Measurements from ENCODE around the gene UBR2. TPM values are rescaled to one million over a fixed set of nuclear protein-coding genes. Genes with fewer than 3 reads are reported as not detected.

UBR2 gene
- total RNA-seq, 1 experiment from 2014 or later: 17.5 TPM

DNA sequence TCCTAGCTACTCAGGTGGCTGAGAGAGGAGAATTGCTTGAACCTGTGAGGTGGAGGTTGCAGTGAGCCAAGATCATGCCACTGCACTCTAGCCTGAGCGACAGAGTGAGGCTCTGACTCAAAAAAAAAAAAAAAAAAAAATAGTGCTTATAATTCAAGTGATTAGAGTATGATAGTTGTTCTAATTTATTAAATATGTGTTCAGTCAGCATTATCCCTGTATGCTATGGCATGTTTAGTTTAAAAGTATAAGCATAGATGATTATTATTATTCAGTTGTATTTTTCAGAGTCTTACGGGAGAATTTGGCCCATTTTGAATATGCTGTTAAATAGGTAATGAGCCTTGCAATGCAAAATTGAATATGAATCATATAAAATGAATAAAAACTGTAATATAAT, 64.8 kb downstream of the UBR2 start:
- no peaks in the 10 kb centered on the region for H3K27me3 ChIP-seq (replicated peaks; ENCODE audit: insufficient read depth, low read depth, low read length, poor library complexity)
- peaks cover 4% of the 10 kb centered on the region for H3K36me3 ChIP-seq (ENCODE audit: insufficient read depth, low read length, poor library complexity, severe bottlenecking)
- no TSS peak for BruUV-seq (replicated peaks)
- CTCF ChIA-PET: no interaction called here
- intact Hi-C loops (cut with micrococcal nuclease; ENCODE audit: unreplicated experiment): no loop called here
- no peaks in the 10 kb centered on the region for H3K4me1 ChIP-seq (ENCODE audit: insufficient read depth, low read length, poor library complexity, severe bottlenecking)
- no peak overlapping the region for H3K4me3 ChIP-seq (ENCODE audit: low read depth, low read length, poor library complexity, severe bottlenecking)
- TF ChIP-seq CTCF (conservative IDR thresholded peaks at IDR 0.05; ENCODE audit: low read depth, low read length) (no peak), EZH2 (IDR thresholded peaks at IDR 0.05; ENCODE audit: borderline replicate concordance, low read depth, low read length, poor library complexity, severe bottlenecking) (no peak)
- H3K27ac ChIP-seq (ENCODE audit: low read depth, low read length, poor library complexity, severe bottlenecking): no peak overlapping the region
- DNase-seq (ENCODE audit: low spot score): no peak
- H3K9me3 ChIP-seq (ENCODE audit: low read depth, low read length, poor library complexity, severe bottlenecking): no peaks in the 10 kb centered on the region
- POLR2A ChIA-PET (ENCODE audit: low non-redundant PET): no interaction called here

- no peaks in the 10 kb centered on the region for H3K4me1 ChIP-seq (ENCODE audit: insufficient read depth, low read length, poor library complexity, severe bottlenecking)
- H3K27ac ChIP-seq (ENCODE audit: low read depth, low read length, poor library complexity, severe bottlenecking): no peak overlapping the region
- TF ChIP-seq EZH2 (IDR thresholded peaks at IDR 0.05; ENCODE audit: borderline replicate concordance, low read depth, low read length, poor library complexity, severe bottlenecking) (no peak), CTCF (conservative IDR thresholded peaks at IDR 0.05; ENCODE audit: low read depth, low read length) (no peak)
- no TSS peak for BruUV-seq (replicated peaks)
- H3K4me3 ChIP-seq (ENCODE audit: low read depth, low read length, poor library complexity, severe bottlenecking): no peak overlapping the region
- POLR2A ChIA-PET (ENCODE audit: low non-redundant PET): no interaction called here
- H3K9me3 ChIP-seq (ENCODE audit: low read depth, low read length, poor library complexity, severe bottlenecking): no peaks in the 10 kb centered on the region
- no peak for DNase-seq (ENCODE audit: low spot score)
- CTCF ChIA-PET: no interaction called here
- intact Hi-C loops (cut with micrococcal nuclease; ENCODE audit: unreplicated experiment): no loop called here
- H3K36me3 ChIP-seq (ENCODE audit: insufficient read depth, low read length, poor library complexity, severe bottlenecking): peaks cover 4% of the 10 kb centered on the region
- H3K27me3 ChIP-seq (replicated peaks; ENCODE audit: insufficient read depth, low read depth, low read length, poor library complexity): no peaks in the 10 kb centered on the region
These were observed 66.0 kb downstream of the UBR2 start for GRCh38 chr6:42629845-42630244.

DNA sequence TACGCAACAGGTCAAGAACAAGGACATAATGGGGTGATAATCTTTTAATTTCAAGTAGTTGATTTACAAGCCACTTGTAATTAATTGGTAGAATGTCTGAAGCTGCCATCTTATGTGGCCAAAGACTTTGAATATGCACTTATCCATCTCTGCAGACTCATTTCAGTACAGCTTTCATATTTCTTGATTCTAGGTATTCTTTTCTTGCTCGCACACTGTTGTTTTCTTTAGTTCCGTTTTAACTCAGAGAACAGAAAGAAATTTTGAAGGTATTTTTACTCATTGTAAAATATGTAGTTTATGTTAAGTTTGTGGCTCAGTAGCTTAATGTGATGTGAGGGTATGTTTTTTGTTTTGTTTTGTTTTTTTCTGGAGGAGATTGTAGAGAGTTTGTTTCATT, 73.9 kb downstream of the UBR2 start:
- Histone ChIP-seq H3K27me3 (replicated peaks; ENCODE audit: insufficient read depth, low read depth, low read length, poor library complexity) (no peaks in the 10 kb centered on the region), H3K9me3 (ENCODE audit: low read depth, low read length, poor library complexity, severe bottlenecking) (no peaks in the 10 kb centered on the region), H3K4me1 (ENCODE audit: insufficient read depth, low read length, poor library complexity, severe bottlenecking) (no peaks in the 10 kb centered on the region), H3K4me3 (ENCODE audit: low read depth, low read length, poor library complexity, severe bottlenecking) (no peak overlapping the region), H3K36me3 (ENCODE audit: insufficient read depth, low read length, poor library complexity, severe bottlenecking) (peaks cover 17% of the 10 kb centered on the region), H3K27ac (ENCODE audit: low read depth, low read length, poor library complexity, severe bottlenecking) (no peak overlapping the region)
- no peak for DNase-seq (ENCODE audit: low spot score)
- TF ChIP-seq CTCF (conservative IDR thresholded peaks at IDR 0.05; ENCODE audit: low read depth, low read length) (no peak), EZH2 (IDR thresholded peaks at IDR 0.05; ENCODE audit: borderline replicate concordance, low read depth, low read length, poor library complexity, severe bottlenecking) (no peak)
- intact Hi-C loops (cut with micrococcal nuclease; ENCODE audit: unreplicated experiment): no loop called here
- CTCF ChIA-PET: no interaction called here
- POLR2A ChIA-PET (ENCODE audit: low non-redundant PET): no interaction called here
- BruUV-seq (replicated peaks): no TSS peak

Data from A673 (cell line).